Activated T-helper 2 cell treated with anti-CD3 and anti-CD28 coated beads, Interferon-gamma antibody, Interleukin-2, Interleukin-4, amounts not matched to agents 10 μg/mL and 5 μg/mL and 100 μg/mL, durations not matched to agents 14 hours and 24 hours and 36 hours (primary cell): ENCODE data around the gene UBL7. TPM values are rescaled to one million over a fixed set of nuclear protein-coding genes. Genes with fewer than 3 reads are reported as not detected.

ENCODE experiments used
- DNase-seq: peaks from one replicate; pipeline ENCODE4 v3.0.0; 2021; ENCODE audit warnings: low spot score
- H3K27ac Mint-ChIP-seq: one replicate; pipeline ENCODE4 v1.8.0; 2021; ENCODE audit warnings: mixed read lengths
- H3K27me3 Mint-ChIP-seq: one replicate; pipeline ENCODE4 v1.8.0; 2021; ENCODE audit warnings: low read depth, mixed read lengths
- H3K36me3 Mint-ChIP-seq: one replicate; pipeline ENCODE4 v1.8.0; 2021; ENCODE audit warnings: low read depth, mixed read lengths
- H3K4me1 Mint-ChIP-seq: one replicate; pipeline ENCODE4 v1.8.0; 2021; ENCODE audit warnings: low read depth, mixed read lengths
- H3K4me3 Mint-ChIP-seq: one replicate; pipeline ENCODE4 v1.8.0; 2021; ENCODE audit warnings: low read depth, mild to moderate bottlenecking, moderate library complexity, mixed read lengths
- H3K9me3 Mint-ChIP-seq: one replicate; pipeline ENCODE4 v1.8.0; 2021; ENCODE audit warnings: mixed read lengths
- intact Hi-C: fragments of 100-400 bp; cut with micrococcal nuclease; formaldehyde crosslinking; loops from one replicate; pipeline ENCODE4 v1.15.1; 2023
- total RNA-seq: library from RNA; stranded (reverse); gene quantifications from 2 replicates; pipeline ENCODE4 v1.2.3, GENCODE V29; 2022

UBL7 gene
- total RNA-seq, 1 donor from 2014 or later, result 59.1 TPM

GRCh38 chr15:74432271-74432967, 28.5 kb downstream of the UBL7 start:
- H3K27me3 Mint-ChIP-seq, result no peaks in the 10 kb centered on the region
- intact Hi-C loops, result loop anchor here (2.0 kb wide), 1 partner anchor 32 kb away; no protein-coding TSS in a partner anchor
- no peaks in the 10 kb centered on the region for H3K9me3 Mint-ChIP-seq
- DNase-seq, result no peak
- peak overlapping the region; percentile 91 for H3K4me3 Mint-ChIP-seq
- H3K27ac Mint-ChIP-seq, result peak overlapping the region; percentile 28
- H3K36me3 Mint-ChIP-seq, result peaks cover 35% of the 10 kb centered on the region
- peaks cover 70% of the 10 kb centered on the region for H3K4me1 Mint-ChIP-seq

GRCh38 chr15:74431645-74432044, 29.3 kb downstream of the UBL7 start:
- H3K27ac Mint-ChIP-seq, result peak overlapping the region; percentile 29
- intact Hi-C loops, result loop anchor here (2.0 kb wide), 1 partner anchor 31 kb away; no protein-coding TSS in a partner anchor
- no peaks in the 10 kb centered on the region for H3K9me3 Mint-ChIP-seq
- DNase-seq, result no peak
- peaks cover 39% of the 10 kb centered on the region for H3K36me3 Mint-ChIP-seq
- peak overlapping the region; percentile 91 for H3K4me3 Mint-ChIP-seq
- no peaks in the 10 kb centered on the region for H3K27me3 Mint-ChIP-seq
- H3K4me1 Mint-ChIP-seq, result peaks cover 71% of the 10 kb centered on the region

GRCh38 chr15:74431116-74431515, 29.8 kb downstream of the UBL7 start:
- Mint-ChIP-seq H3K27ac (peak overlapping the region; percentile 29), H3K4me3 (peak overlapping the region; percentile 91), H3K27me3 (no peaks in the 10 kb centered on the region), H3K36me3 (peaks cover 44% of the 10 kb centered on the region), H3K9me3 (no peaks in the 10 kb centered on the region), H3K4me1 (peaks cover 71% of the 10 kb centered on the region)
- intact Hi-C loops, result no loop called here
- no peak for DNase-seq

GRCh38 chr15:74430510-74430951, 30.4 kb downstream of the UBL7 start:
- H3K9me3 Mint-ChIP-seq, result no peaks in the 10 kb centered on the region
- H3K27me3 Mint-ChIP-seq, result no peaks in the 10 kb centered on the region
- H3K4me3 Mint-ChIP-seq, result peak overlapping the region; percentile 91
- no peak for DNase-seq
- H3K27ac Mint-ChIP-seq, result peak overlapping the region; percentile 47
- peaks cover 67% of the 10 kb centered on the region for H3K4me1 Mint-ChIP-seq
- H3K36me3 Mint-ChIP-seq, result peaks cover 48% of the 10 kb centered on the region
- intact Hi-C loops, result no loop called here

GRCh38 chr15:74429781-74430400, 31.1 kb downstream of the UBL7 start:
- Mint-ChIP-seq H3K27me3 (no peaks in the 10 kb centered on the region), H3K27ac (peak overlapping the region; percentile 76), H3K9me3 (no peaks in the 10 kb centered on the region), H3K4me1 (peaks cover 60% of the 10 kb centered on the region), H3K4me3 (peak overlapping the region; percentile 91), H3K36me3 (peaks cover 49% of the 10 kb centered on the region)
- no peak for DNase-seq
- intact Hi-C loops, result no loop called here

GRCh38 chr15:74428970-74429780, 31.8 kb downstream of the UBL7 start:
- H3K9me3 Mint-ChIP-seq, result no peaks in the 10 kb centered on the region

GRCh38 chr15:74428442-74428787, 32.5 kb downstream of the UBL7 start:
- no peak overlapping the region for H3K4me3 Mint-ChIP-seq
- peak overlapping the region; percentile 53 for H3K27ac Mint-ChIP-seq
- H3K36me3 Mint-ChIP-seq, result peaks cover 49% of the 10 kb centered on the region
- no peak for DNase-seq
- no peaks in the 10 kb centered on the region for H3K9me3 Mint-ChIP-seq
- H3K4me1 Mint-ChIP-seq, result peaks cover 58% of the 10 kb centered on the region
- intact Hi-C loops, result no loop called here
- no peaks in the 10 kb centered on the region for H3K27me3 Mint-ChIP-seq

More at GRCh38 chr15:74428970-74429780, 31.8 kb downstream of the UBL7 start:
- H3K4me1 Mint-ChIP-seq, result peaks cover 53% of the 10 kb centered on the region
- peaks cover 49% of the 10 kb centered on the region for H3K36me3 Mint-ChIP-seq
- no peaks in the 10 kb centered on the region for H3K27me3 Mint-ChIP-seq
- H3K27ac Mint-ChIP-seq, result peak overlapping the region; percentile 76
- H3K4me3 Mint-ChIP-seq, result peak overlapping the region; percentile 91
- no peak for DNase-seq
- intact Hi-C loops, result no loop called here

- Mint-ChIP-seq H3K4me3 (no peak overlapping the region), H3K4me1 (peaks cover 58% of the 10 kb centered on the region), H3K36me3 (peaks cover 49% of the 10 kb centered on the region), H3K9me3 (no peaks in the 10 kb centered on the region), H3K27me3 (no peaks in the 10 kb centered on the region), H3K27ac (no peak overlapping the region)
- DNase-seq, result no peak
- intact Hi-C loops, result no loop called here
Measured at GRCh38 chr15:74427607-74428441, 33.1 kb downstream of the UBL7 start.

GRCh38 chr15:74426404-74427281, 34.3 kb downstream of the UBL7 start:
- intact Hi-C loops, result no loop called here
- H3K4me1 Mint-ChIP-seq, result peaks cover 51% of the 10 kb centered on the region
- no peaks in the 10 kb centered on the region for H3K9me3 Mint-ChIP-seq
- no peak overlapping the region for H3K4me3 Mint-ChIP-seq
- H3K36me3 Mint-ChIP-seq, result peaks cover 42% of the 10 kb centered on the region
- H3K27me3 Mint-ChIP-seq, result no peaks in the 10 kb centered on the region
- DNase-seq, result no peak
- peak overlapping the region; percentile 34 for H3K27ac Mint-ChIP-seq

GRCh38 chr15:74425630-74426029, 35.3 kb downstream of the UBL7 start:
- H3K27me3 Mint-ChIP-seq, result no peaks in the 10 kb centered on the region
- intact Hi-C loops, result no loop called here
- no peak overlapping the region for H3K27ac Mint-ChIP-seq
- no peaks in the 10 kb centered on the region for H3K9me3 Mint-ChIP-seq
- no peak overlapping the region for H3K4me3 Mint-ChIP-seq
- H3K36me3 Mint-ChIP-seq, result peaks cover 34% of the 10 kb centered on the region
- peaks cover 42% of the 10 kb centered on the region for H3K4me1 Mint-ChIP-seq
- DNase-seq, result no peak

- peaks cover 33% of the 10 kb centered on the region for H3K36me3 Mint-ChIP-seq
- intact Hi-C loops, result no loop called here
- H3K4me3 Mint-ChIP-seq, result no peak overlapping the region
- H3K27ac Mint-ChIP-seq, result no peak overlapping the region
- peaks cover 41% of the 10 kb centered on the region for H3K4me1 Mint-ChIP-seq
- DNase-seq, result no peak
- no peaks in the 10 kb centered on the region for H3K27me3 Mint-ChIP-seq
- no peaks in the 10 kb centered on the region for H3K9me3 Mint-ChIP-seq
Measured at GRCh38 chr15:74424901-74425528, 35.9 kb downstream of the UBL7 start.
